OCI-M2 (cell line): ENCODE data around the gene KRTAP10-4.
"Not testable (repeated sequence)": the region's sequence is repeated elsewhere in the genome, so short reads cannot be mapped to it uniquely, and the experiment has no call there.

Source experiments
- DNase-seq: peaks from one replicate; lab custom pipeline; 2025; ENCODE audit not compliant: unreplicated experiment; lab: John Stamatoyannopoulos, UW

KRTAP10-4 gene

GRCh38 chr21:44579056-44579832 lies 5.7 kb downstream of the KRTAP10-4 start:
- DNase-seq: no peak

- DNase-seq: no peak
These were observed 6.3 kb downstream of the KRTAP10-4 start for GRCh38 chr21:44579833-44580144.

- DNase-seq: not testable (repeated sequence)
These were observed 6.8 kb downstream of the KRTAP10-4 start, which contains the start of gene KRTAP10-5 for GRCh38 chr21:44580231-44580821. Gene KRTAP10-5 (minus strand): TSS chr21:44580604. CDS start chr21:44580578, 26 bp downstream.

- no peak for DNase-seq
These were observed 7.6 kb downstream of the KRTAP10-4 start for GRCh38 chr21:44581158-44581557.

GRCh38 chr21:44582055-44582454 lies 8.5 kb downstream of the KRTAP10-4 start:
- no peak for DNase-seq

- DNase-seq: no peak
These were observed 9.7 kb downstream of the KRTAP10-4 start for GRCh38 chr21:44583089-44583799.

- DNase-seq: no peak
These were observed 10.2 kb downstream of the KRTAP10-4 start for GRCh38 chr21:44583800-44584147.

GRCh38 chr21:44585892-44586291 lies 12.4 kb downstream of the KRTAP10-4 start:
- DNase-seq: no peak

- no peak for DNase-seq
These were observed 15.6 kb downstream of the KRTAP10-4 start for GRCh38 chr21:44589094-44589493.

- no peak for DNase-seq
These were observed 16.2 kb downstream of the KRTAP10-4 start for GRCh38 chr21:44589586-44590305.

GRCh38 chr21:44590311-44590721 lies 16.8 kb downstream of the KRTAP10-4 start:
- no peak for DNase-seq

- DNase-seq: not testable (repeated sequence)
These were observed 17.6 kb downstream of the KRTAP10-4 start for GRCh38 chr21:44590897-44591800.

- not testable (repeated sequence) for DNase-seq
These were observed 18.2 kb downstream of the KRTAP10-4 start for GRCh38 chr21:44591801-44592130.

- no peak for DNase-seq
These were observed 19.1 kb downstream of the KRTAP10-4 start, which contains the start of gene KRTAP10-6 for GRCh38 chr21:44592446-44593311. Gene KRTAP10-6 (minus strand): TSS chr21:44592505. CDS start chr21:44592484, 21 bp downstream.

GRCh38 chr21:44593598-44594405 lies 20.3 kb downstream of the KRTAP10-4 start:
- DNase-seq: no peak

- no peak for DNase-seq
These were observed 20.9 kb downstream of the KRTAP10-4 start for GRCh38 chr21:44594406-44594916.

- no peak for DNase-seq
These were observed 22.0 kb downstream of the KRTAP10-4 start for GRCh38 chr21:44595524-44595923.

GRCh38 chr21:44596068-44596725 lies 22.7 kb downstream of the KRTAP10-4 start:
- DNase-seq: no peak
